Measurements from ENCODE around the gene SLC39A11. TPM values are rescaled to one million over a fixed set of nuclear protein-coding genes. Genes with fewer than 3 reads are reported as not detected.

Gene SLC39A11
- polyA plus RNA-seq, 1 of the 3 experiments (the other 2 are of a cell fraction), result 23.5 TPM

DNA sequence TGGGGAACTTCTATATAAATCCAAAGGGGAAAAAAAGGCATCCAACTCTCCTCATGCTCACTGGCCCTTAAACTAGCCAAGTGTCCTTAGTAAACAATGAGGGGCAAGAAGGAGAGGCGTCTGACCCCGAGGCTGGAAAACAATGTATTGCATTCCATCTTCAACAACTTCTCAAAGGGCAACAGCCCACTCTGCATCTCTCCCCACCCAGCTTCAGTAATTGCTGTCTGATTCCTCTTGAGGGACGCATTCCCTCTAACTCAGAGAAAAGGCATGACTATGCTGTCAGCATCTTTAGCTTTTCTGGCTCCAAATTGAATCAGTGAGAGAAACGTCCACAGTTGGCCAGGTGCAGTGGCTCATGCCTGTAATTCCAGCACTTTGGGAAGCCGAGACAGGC lies 145.8 kb downstream of the SLC39A11 start:
- H3F3A ChIP-seq (replicated peaks; ENCODE audit: insufficient read depth), result no peaks in the 10 kb centered on the region
- no peak overlapping the region for H3K27ac ChIP-seq (ENCODE audit: low read depth in 2 of 2, low read length in 1 of 2)
- CTCF ChIA-PET, result interaction anchor here (1.3 kb wide), 1 partner anchor 221 kb away, joined by 3 read pairs; no protein-coding TSS in a partner anchor
- 78% methylated on average over 5 of the region's 5 CpGs for WGBS (ENCODE audit: low lambda C conversion rate)
- H3K4me3 ChIP-seq (ENCODE audit: low read depth in 2 of 2, low read length in 1 of 2), result no peak overlapping the region
- H3K36me3 ChIP-seq (replicated peaks in 1 of 2; ENCODE audit: control insufficient read depth in 1 of 2, insufficient read depth in 2 of 2, low read length in 1 of 2), result no peaks in the 10 kb centered on the region
- no peak for TF ChIP-seq TAF1 (IDR thresholded peaks at IDR 0.05; ENCODE audit: borderline replicate concordance, low read depth, low read length)
- TF ChIP-seq MXI1 (IDR thresholded peaks at IDR 0.05; ENCODE audit: low read depth, low read length), result no peak
- TF ChIP-seq RXRA (IDR thresholded peaks at IDR 0.05; ENCODE audit: borderline replicate concordance, low read depth), result no peak
- TF ChIP-seq TCF12 (IDR thresholded peaks at IDR 0.05), result no peak
- TF ChIP-seq SIN3A (IDR thresholded peaks at IDR 0.05; ENCODE audit: borderline replicate concordance, low read depth, low read length), result no peak
- TF ChIP-seq NFIC (IDR thresholded peaks at IDR 0.05; ENCODE audit: borderline replicate concordance), result no peak
- TF ChIP-seq CTCF (IDR thresholded peaks at IDR 0.05), result no peak
- TF ChIP-seq IRF3 (IDR thresholded peaks at IDR 0.05; ENCODE audit: low read depth, low read length), result no peak
- no peak for TF ChIP-seq CHD2 (IDR thresholded peaks at IDR 0.05; ENCODE audit: low read length, partially characterized antibody)
- TF ChIP-seq RFX5 (IDR thresholded peaks at IDR 0.05; ENCODE audit: low read length), result no peak
- TF ChIP-seq EP300 (IDR thresholded peaks at IDR 0.05; ENCODE audit: borderline replicate concordance in 1 of 2, low read depth in 1 of 2, low read length in 1 of 2), result no peak
- TF ChIP-seq JUND (IDR thresholded peaks at IDR 0.05), result no peak
- TF ChIP-seq GATA2 (CRISPR knock-in tag; IDR thresholded peaks at IDR 0.05), result no peak
- no peak for TF ChIP-seq FOXJ3 (CRISPR knock-in tag; IDR thresholded peaks at IDR 0.05)
- no peak for TF ChIP-seq PBX3 (IDR thresholded peaks at IDR 0.05)
- TF ChIP-seq POLR2AphosphoS5 (IDR thresholded peaks at IDR 0.05; ENCODE audit: low read depth, low read length), result no peak
- no peak for TF ChIP-seq TEAD4 (IDR thresholded peaks at IDR 0.05; ENCODE audit: borderline replicate concordance, insufficient read depth)
- no peak for TF ChIP-seq MEF2A (IDR thresholded peaks at IDR 0.05; ENCODE audit: borderline replicate concordance, low read depth)
- TF ChIP-seq RAD21 (IDR thresholded peaks at IDR 0.05; ENCODE audit: low read length), result no peak
- no peaks in the 10 kb centered on the region for H3K79me2 ChIP-seq (ENCODE audit: insufficient read depth)
- no peak overlapping the region for H3K4me2 ChIP-seq
- no peaks in the 10 kb centered on the region for H3K9me2 ChIP-seq
- no peaks in the 10 kb centered on the region for H3K9me3 ChIP-seq
- H3K27me3 ChIP-seq (ENCODE audit: insufficient read depth), result no peaks in the 10 kb centered on the region
- DNase-seq, result no peak
- POLR2A ChIA-PET, result no interaction called here
- no peak overlapping the region for H3K9ac ChIP-seq
- no peak overlapping the region for H2AFZ ChIP-seq (ENCODE audit: low read depth)
- no peaks in the 10 kb centered on the region for H4K20me1 ChIP-seq (ENCODE audit: insufficient read depth)
- peaks cover 13 to 17% of the 10 kb centered on the region in 2 experiments; a peak in 3 of 4 replicates for H3K4me1 ChIP-seq (ENCODE audit: control insufficient read depth in 1 of 2, insufficient read depth in 2 of 2, low read depth in 1 of 2, low read length in 1 of 2)
